HG03520 (cell line): ENCODE results near the gene FXYD6.

ENCODE experiments used
- ATAC-seq: cut with Tn5 transposase; IDR thresholded peaks from one replicate; pipeline ENCODE4 v1.9.1; 2021; ENCODE audit warnings: mild to moderate bottlenecking, moderate library complexity; ENCODE audit not compliant: unreplicated experiment

FXYD6 gene

GRCh38 chr11:117910941-117911655 lies 34.6 kb upstream of the FXYD6 start:
- ATAC-seq: no peak

- ATAC-seq: no peak
Measured at GRCh38 chr11:117910525-117910924, 34.1 kb upstream of the FXYD6 start.

- no peak for ATAC-seq
Measured at GRCh38 chr11:117909611-117910382, 33.3 kb upstream of the FXYD6 start.

- no peak for ATAC-seq
Measured at GRCh38 chr11:117908959-117909610, 32.6 kb upstream of the FXYD6 start.

- ATAC-seq: no peak
Measured at GRCh38 chr11:117908109-117908895, 31.8 kb upstream of the FXYD6 start.

GRCh38 chr11:117907276-117908108 lies 31.0 kb upstream of the FXYD6 start:
- no peak for ATAC-seq

- ATAC-seq: no peak
Measured at GRCh38 chr11:117906710-117907109, 30.3 kb upstream of the FXYD6 start.

GRCh38 chr11:117906126-117906525 lies 29.7 kb upstream of the FXYD6 start:
- ATAC-seq: no peak

- ATAC-seq: no peak
Measured at GRCh38 chr11:117905524-117905923, 29.1 kb upstream of the FXYD6 start.

- no peak for ATAC-seq
Measured at GRCh38 chr11:117903505-117904382, 27.3 kb upstream of the FXYD6 start.

GRCh38 chr11:117902001-117902845 lies 25.8 kb upstream of the FXYD6 start:
- no peak for ATAC-seq

- no peak for ATAC-seq
Measured at GRCh38 chr11:117901601-117902000, 25.1 kb upstream of the FXYD6 start.

GRCh38 chr11:117900720-117901440 lies 24.4 kb upstream of the FXYD6 start:
- ATAC-seq: no peak

GRCh38 chr11:117900121-117900648 lies 23.7 kb upstream of the FXYD6 start:
- ATAC-seq: no peak

- ATAC-seq: no peak
Measured at GRCh38 chr11:117898059-117898458, 21.6 kb upstream of the FXYD6 start.

- no peak for ATAC-seq
Measured at GRCh38 chr11:117892651-117893050, 16.2 kb upstream of the FXYD6 start.

- ATAC-seq: no peak
Measured at GRCh38 chr11:117891362-117891761, 14.9 kb upstream of the FXYD6 start.
